ENCODE measurements around the gene CRIP2.

CRIP2 gene

GRCh38 chr14:105474483-105475268, at the start of gene CRIP2:
CRIP2 (plus strand) TSS chr14:105474821; CDS start chr14:105474863, 42 bp downstream.
- Histone ChIP-seq H3K4me1 (ENCODE audit: control insufficient read depth in 2 of 2, insufficient read depth in 2 of 2, low read length in 2 of 2) (peaks cover 19 to 20% of the 10 kb centered on the region in 2 donors), H3K9me3 (ENCODE audit: control insufficient read depth in 2 of 2, low read length in 2 of 2) (no peaks in the 10 kb centered on the region), H3K9ac (ENCODE audit: low read depth in 1 of 2, low read length in 2 of 2) (peak within 1 kb of the TSS; percentile 26 to 28), H3K4me3 (ENCODE audit: low read length in 2 of 2) (peak within 1 kb of the TSS; percentile 60 to 62), H3K27ac (ENCODE audit: low read depth in 2 of 2, low read length in 2 of 2) (peak within 1 kb of the TSS; percentile 45 to 80), H3K27me3 (ENCODE audit: control insufficient read depth in 2 of 2, insufficient read depth in 2 of 2, low read length in 2 of 2) (peaks cover 19 to 25% of the 10 kb centered on the region in 2 donors), H3K36me3 (ENCODE audit: control insufficient read depth in 2 of 2, insufficient read depth in 2 of 2, low read length in 2 of 2) (no peaks in the 10 kb centered on the region)

DNA sequence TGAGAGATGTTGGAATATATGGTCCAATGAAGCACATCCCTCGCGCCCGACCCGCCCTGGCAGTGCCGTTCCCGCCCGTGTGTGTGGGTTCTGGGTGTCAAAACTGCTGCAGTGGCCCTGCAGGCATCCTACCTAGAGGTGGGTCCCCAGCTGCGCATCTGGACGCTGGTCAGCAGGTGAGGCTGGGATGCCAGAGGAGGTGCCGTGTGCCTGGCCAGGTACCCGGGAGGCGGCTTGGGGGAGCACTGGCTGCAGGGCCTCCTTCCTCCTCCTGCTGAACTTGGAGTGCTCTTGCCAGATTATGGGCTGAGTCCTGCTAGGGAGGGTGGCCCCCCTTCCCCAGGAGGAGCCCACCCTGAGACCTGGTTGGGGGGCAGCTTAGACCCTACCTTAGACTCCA, 49.8 kb upstream of the CRIP2 start:
- H3K27ac ChIP-seq (ENCODE audit: low read depth in 2 of 2, low read length in 2 of 2), result no peak overlapping the region
- peaks cover 7 to 14% of the 10 kb centered on the region in 2 donors for H3K4me1 ChIP-seq (ENCODE audit: control insufficient read depth in 2 of 2, insufficient read depth in 2 of 2, low read length in 2 of 2)
- H3K27me3 ChIP-seq (ENCODE audit: control insufficient read depth in 2 of 2, insufficient read depth in 2 of 2, low read length in 2 of 2), result no peaks in the 10 kb centered on the region
- no peaks in the 10 kb centered on the region for H3K9me3 ChIP-seq (ENCODE audit: control insufficient read depth in 2 of 2, low read length in 2 of 2)
- H3K36me3 ChIP-seq (ENCODE audit: control insufficient read depth in 2 of 2, insufficient read depth in 2 of 2, low read length in 2 of 2), result peaks cover 0 to 6% of the 10 kb centered on the region in 2 donors
- H3K9ac ChIP-seq (ENCODE audit: low read depth in 1 of 2, low read length in 2 of 2), result no peak overlapping the region
- H3K4me3 ChIP-seq (ENCODE audit: low read length in 2 of 2), result no peak overlapping the region

- no peak overlapping the region for H3K9ac ChIP-seq (ENCODE audit: low read depth in 1 of 2, low read length in 2 of 2)
- H3K27me3 ChIP-seq (ENCODE audit: control insufficient read depth in 2 of 2, insufficient read depth in 2 of 2, low read length in 2 of 2), result no peaks in the 10 kb centered on the region
- H3K4me1 ChIP-seq (ENCODE audit: control insufficient read depth in 2 of 2, insufficient read depth in 2 of 2, low read length in 2 of 2), result peaks cover 2 to 10% of the 10 kb centered on the region in 2 donors
- H3K4me3 ChIP-seq (ENCODE audit: low read length in 2 of 2), result no peak overlapping the region
- no peak overlapping the region for H3K27ac ChIP-seq (ENCODE audit: low read depth in 2 of 2, low read length in 2 of 2)
- peaks cover 0 to 6% of the 10 kb centered on the region in 2 donors for H3K36me3 ChIP-seq (ENCODE audit: control insufficient read depth in 2 of 2, insufficient read depth in 2 of 2, low read length in 2 of 2)
- no peaks in the 10 kb centered on the region for H3K9me3 ChIP-seq (ENCODE audit: control insufficient read depth in 2 of 2, low read length in 2 of 2)
These were observed 48.8 kb upstream of the CRIP2 start for GRCh38 chr14:105425823-105426247.

DNA sequence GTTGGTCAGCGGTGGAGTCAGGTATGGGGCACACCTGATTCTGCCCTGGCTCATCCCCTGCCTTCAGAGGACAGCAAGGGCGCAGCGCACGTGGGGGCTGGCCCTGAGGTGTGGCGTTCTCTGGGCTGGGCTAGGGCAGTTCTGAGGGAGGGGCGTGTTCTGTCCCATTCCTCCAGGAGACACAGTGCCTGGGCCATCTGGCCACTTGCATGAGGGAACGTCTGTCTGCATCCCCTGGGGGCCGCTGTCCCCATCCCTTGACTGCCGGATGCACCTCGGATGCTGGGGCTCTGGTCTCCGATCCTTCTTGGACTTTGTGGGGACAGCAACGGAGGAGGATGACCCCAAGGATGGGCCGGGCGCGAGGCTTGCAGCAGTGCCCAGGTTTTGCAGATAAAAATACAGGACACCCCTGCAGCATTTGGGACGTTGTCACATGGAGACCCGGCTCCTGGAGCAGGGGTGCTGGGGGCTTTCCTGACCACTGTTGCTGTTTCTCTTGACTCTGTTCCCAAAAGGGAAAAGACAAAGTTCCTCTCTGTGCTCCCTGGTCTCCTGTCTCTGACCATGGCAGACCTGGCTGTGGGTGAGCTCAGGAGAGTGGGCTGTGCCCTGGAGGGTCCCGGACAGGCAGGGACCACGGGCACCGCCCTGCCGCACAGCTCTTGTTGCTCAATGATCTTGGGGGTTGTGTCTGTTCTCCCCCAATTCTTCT, 48.0 kb upstream of the CRIP2 start:
- Histone ChIP-seq H3K9me3 (ENCODE audit: control insufficient read depth in 2 of 2, low read length in 2 of 2) (no peaks in the 10 kb centered on the region), H3K4me3 (ENCODE audit: low read length in 2 of 2) (no peak overlapping the region), H3K27me3 (ENCODE audit: control insufficient read depth in 2 of 2, insufficient read depth in 2 of 2, low read length in 2 of 2) (no peaks in the 10 kb centered on the region), H3K4me1 (ENCODE audit: control insufficient read depth in 2 of 2, insufficient read depth in 2 of 2, low read length in 2 of 2) (peaks cover 0 to 3% of the 10 kb centered on the region in 2 donors), H3K27ac (ENCODE audit: low read depth in 2 of 2, low read length in 2 of 2) (no peak overlapping the region), H3K36me3 (ENCODE audit: control insufficient read depth in 2 of 2, insufficient read depth in 2 of 2, low read length in 2 of 2) (peaks cover 0 to 6% of the 10 kb centered on the region in 2 donors), H3K9ac (ENCODE audit: low read depth in 1 of 2, low read length in 2 of 2) (no peak overlapping the region)

DNA sequence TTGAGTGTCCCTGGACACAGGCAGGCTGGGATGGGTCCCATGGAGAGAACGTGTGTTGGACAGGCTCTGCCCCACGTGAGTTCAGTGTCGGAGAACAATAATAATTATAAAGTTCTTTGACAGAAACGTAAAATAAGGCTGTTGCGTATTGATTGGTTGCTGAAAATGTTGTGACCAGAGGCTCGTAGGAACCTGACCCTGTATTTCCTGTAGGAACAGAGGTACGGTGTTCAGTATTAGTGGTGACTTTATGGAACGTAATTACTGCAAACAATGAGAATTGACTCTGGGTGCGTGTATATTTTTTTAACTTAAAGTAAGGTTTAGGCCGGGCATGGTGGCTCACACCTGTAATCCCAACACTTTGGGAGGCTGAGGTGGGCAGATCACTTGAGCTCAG, 47.2 kb upstream of the CRIP2 start:
- H3K9ac ChIP-seq (ENCODE audit: low read depth in 1 of 2, low read length in 2 of 2), result no peak overlapping the region
- H3K4me3 ChIP-seq (ENCODE audit: low read length in 2 of 2), result no peak overlapping the region
- H3K27me3 ChIP-seq (ENCODE audit: control insufficient read depth in 2 of 2, insufficient read depth in 2 of 2, low read length in 2 of 2), result no peaks in the 10 kb centered on the region
- H3K36me3 ChIP-seq (ENCODE audit: control insufficient read depth in 2 of 2, insufficient read depth in 2 of 2, low read length in 2 of 2), result peaks cover 0 to 6% of the 10 kb centered on the region in 2 donors
- no peaks in the 10 kb centered on the region for H3K4me1 ChIP-seq (ENCODE audit: control insufficient read depth in 2 of 2, insufficient read depth in 2 of 2, low read length in 2 of 2)
- H3K27ac ChIP-seq (ENCODE audit: low read depth in 2 of 2, low read length in 2 of 2), result no peak overlapping the region
- no peaks in the 10 kb centered on the region for H3K9me3 ChIP-seq (ENCODE audit: control insufficient read depth in 2 of 2, low read length in 2 of 2)

DNA sequence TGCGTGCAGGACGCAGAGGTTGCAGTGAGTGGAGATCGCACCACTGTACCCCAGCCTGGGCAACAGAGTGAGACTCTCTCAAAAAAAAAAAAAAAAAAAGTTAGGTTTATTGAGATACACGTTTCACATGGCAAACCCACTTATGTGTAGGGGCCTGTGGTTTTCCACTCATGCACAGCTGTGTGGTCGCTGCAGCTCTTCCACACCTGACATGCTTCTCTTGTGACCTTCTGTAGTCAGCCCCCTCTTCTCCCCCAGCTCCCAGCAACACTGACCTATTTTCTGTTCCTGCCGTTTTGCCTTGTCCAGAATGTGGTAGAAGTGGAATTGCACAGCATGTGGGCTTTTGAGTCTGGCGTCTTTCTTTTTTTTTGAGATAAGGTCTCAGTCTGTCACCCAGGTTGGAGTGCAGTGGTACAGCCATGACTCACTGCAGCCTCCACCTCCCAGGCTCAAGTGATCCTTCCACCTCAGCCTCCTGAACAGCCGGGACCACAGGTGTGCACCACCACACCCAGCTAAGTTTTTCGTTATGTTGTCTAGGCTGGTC, 46.6 kb upstream of the CRIP2 start:
- H3K27ac ChIP-seq (ENCODE audit: low read depth in 2 of 2, low read length in 2 of 2), result no peak overlapping the region
- H3K4me1 ChIP-seq (ENCODE audit: control insufficient read depth in 2 of 2, insufficient read depth in 2 of 2, low read length in 2 of 2), result no peaks in the 10 kb centered on the region
- H3K36me3 ChIP-seq (ENCODE audit: control insufficient read depth in 2 of 2, insufficient read depth in 2 of 2, low read length in 2 of 2), result peaks cover 0 to 6% of the 10 kb centered on the region in 2 donors
- H3K4me3 ChIP-seq (ENCODE audit: low read length in 2 of 2), result no peak overlapping the region
- H3K9ac ChIP-seq (ENCODE audit: low read depth in 1 of 2, low read length in 2 of 2), result no peak overlapping the region
- no peaks in the 10 kb centered on the region for H3K9me3 ChIP-seq (ENCODE audit: control insufficient read depth in 2 of 2, low read length in 2 of 2)
- H3K27me3 ChIP-seq (ENCODE audit: control insufficient read depth in 2 of 2, insufficient read depth in 2 of 2, low read length in 2 of 2), result no peaks in the 10 kb centered on the region

DNA sequence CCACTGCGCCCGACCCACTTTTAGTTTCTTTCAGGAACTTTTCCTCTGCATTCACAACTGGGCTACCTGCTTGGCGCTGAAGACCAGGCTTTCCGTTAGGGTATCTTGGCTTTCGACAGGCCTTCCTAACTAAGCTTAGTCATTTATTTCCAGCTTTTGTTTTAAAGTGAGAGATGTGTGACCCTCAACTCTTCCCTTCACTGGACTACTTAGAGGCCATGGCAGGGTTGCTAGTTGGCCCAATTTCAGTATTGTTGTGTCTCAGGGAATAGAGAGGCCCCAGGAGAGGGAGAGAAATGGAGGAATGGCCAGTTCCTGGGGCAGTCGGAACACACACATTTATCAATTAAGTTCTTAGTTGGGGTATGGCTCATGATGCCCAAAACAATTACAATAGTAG, 44.6 kb upstream of the CRIP2 start:
- no peak overlapping the region for H3K27ac ChIP-seq (ENCODE audit: low read depth in 2 of 2, low read length in 2 of 2)
- H3K36me3 ChIP-seq (ENCODE audit: control insufficient read depth in 2 of 2, insufficient read depth in 2 of 2, low read length in 2 of 2), result peaks cover 0 to 6% of the 10 kb centered on the region in 2 donors
- no peak overlapping the region for H3K4me3 ChIP-seq (ENCODE audit: low read length in 2 of 2)
- no peaks in the 10 kb centered on the region for H3K27me3 ChIP-seq (ENCODE audit: control insufficient read depth in 2 of 2, insufficient read depth in 2 of 2, low read length in 2 of 2)
- no peaks in the 10 kb centered on the region for H3K9me3 ChIP-seq (ENCODE audit: control insufficient read depth in 2 of 2, low read length in 2 of 2)
- no peaks in the 10 kb centered on the region for H3K4me1 ChIP-seq (ENCODE audit: control insufficient read depth in 2 of 2, insufficient read depth in 2 of 2, low read length in 2 of 2)
- H3K9ac ChIP-seq (ENCODE audit: low read depth in 1 of 2, low read length in 2 of 2), result no peak overlapping the region

- H3K9ac ChIP-seq (ENCODE audit: low read depth in 1 of 2, low read length in 2 of 2), result no peak overlapping the region
- no peaks in the 10 kb centered on the region for H3K4me1 ChIP-seq (ENCODE audit: control insufficient read depth in 2 of 2, insufficient read depth in 2 of 2, low read length in 2 of 2)
- no peaks in the 10 kb centered on the region for H3K9me3 ChIP-seq (ENCODE audit: control insufficient read depth in 2 of 2, low read length in 2 of 2)
- peaks cover 0 to 6% of the 10 kb centered on the region in 2 donors for H3K36me3 ChIP-seq (ENCODE audit: control insufficient read depth in 2 of 2, insufficient read depth in 2 of 2, low read length in 2 of 2)
- H3K27me3 ChIP-seq (ENCODE audit: control insufficient read depth in 2 of 2, insufficient read depth in 2 of 2, low read length in 2 of 2), result no peaks in the 10 kb centered on the region
- H3K27ac ChIP-seq (ENCODE audit: low read depth in 2 of 2, low read length in 2 of 2), result no peak overlapping the region
- H3K4me3 ChIP-seq (ENCODE audit: low read length in 2 of 2), result no peak overlapping the region
These were observed 44.1 kb upstream of the CRIP2 start for GRCh38 chr14:105430565-105430964.

GRCh38 chr14:105431256-105431655, 43.4 kb upstream of the CRIP2 start:
- Histone ChIP-seq H3K4me3 (ENCODE audit: low read length in 2 of 2) (no peak overlapping the region), H3K36me3 (ENCODE audit: control insufficient read depth in 2 of 2, insufficient read depth in 2 of 2, low read length in 2 of 2) (peaks cover 0 to 6% of the 10 kb centered on the region in 2 donors), H3K27ac (ENCODE audit: low read depth in 2 of 2, low read length in 2 of 2) (no peak overlapping the region), H3K9ac (ENCODE audit: low read depth in 1 of 2, low read length in 2 of 2) (no peak overlapping the region), H3K4me1 (ENCODE audit: control insufficient read depth in 2 of 2, insufficient read depth in 2 of 2, low read length in 2 of 2) (no peaks in the 10 kb centered on the region), H3K27me3 (ENCODE audit: control insufficient read depth in 2 of 2, insufficient read depth in 2 of 2, low read length in 2 of 2) (no peaks in the 10 kb centered on the region), H3K9me3 (ENCODE audit: control insufficient read depth in 2 of 2, low read length in 2 of 2) (no peaks in the 10 kb centered on the region)

GRCh38 chr14:105432657-105433056, 42.0 kb upstream of the CRIP2 start:
- Histone ChIP-seq H3K4me1 (ENCODE audit: control insufficient read depth in 2 of 2, insufficient read depth in 2 of 2, low read length in 2 of 2) (no peaks in the 10 kb centered on the region), H3K9me3 (ENCODE audit: control insufficient read depth in 2 of 2, low read length in 2 of 2) (no peaks in the 10 kb centered on the region), H3K27ac (ENCODE audit: low read depth in 2 of 2, low read length in 2 of 2) (no peak overlapping the region), H3K4me3 (ENCODE audit: low read length in 2 of 2) (no peak overlapping the region), H3K36me3 (ENCODE audit: control insufficient read depth in 2 of 2, insufficient read depth in 2 of 2, low read length in 2 of 2) (no peaks in the 10 kb centered on the region), H3K9ac (ENCODE audit: low read depth in 1 of 2, low read length in 2 of 2) (no peak overlapping the region), H3K27me3 (ENCODE audit: control insufficient read depth in 2 of 2, insufficient read depth in 2 of 2, low read length in 2 of 2) (no peaks in the 10 kb centered on the region)

All from mucosa of rectum (tissue), 2 donors.